Esophagus squamous epithelium (tissue), 5 donors: ENCODE measurements around the gene CCPG1. TPM values are rescaled to one million over a fixed set of nuclear protein-coding genes. Genes with fewer than 3 reads are reported as not detected.

Source experiments
- DNase-seq: peaks from one replicate; lab custom pipeline; 2025; lab: John Stamatoyannopoulos, UW
- H3K27ac ChIP-seq, 4 donors: fragments of 200-600 bp; sonication (generic); one replicate each; pipeline ENCODE4 v1.5.1; 2016 to 2019; ENCODE audit warnings: mild to moderate bottlenecking in 1 of 4
- H3K27me3 ChIP-seq, 4 donors: fragments of 200-600 bp; sonication (generic); 1 replicate in 3 of 4; 2 replicates in 1 of 4; pipeline versions ENCODE4 v1.5.1 to v1.6.0; 2017 to 2021; ENCODE audit warnings: antibody characterized with exemption in 1 of 4
- H3K36me3 ChIP-seq, 3 donors: fragments of 200-600 bp; sonication (generic); one replicate each; pipeline ENCODE4 v1.5.1; 2016 to 2019
- H3K4me1 ChIP-seq, 3 donors: fragments of 200-600 bp; sonication (generic); one replicate each; pipeline ENCODE4 v1.5.1; 2017 to 2019
- H3K4me3 ChIP-seq, 4 donors: fragments of 200-600 bp; sonication (generic); 1 replicate in 3 of 4; 2 replicates in 1 of 4; pipeline ENCODE4 v1.5.1; 2016 to 2019; ENCODE audit warnings: mild to moderate bottlenecking in 2 of 4, moderate library complexity in 1 of 4
- H3K9me3 ChIP-seq, 3 donors: fragments of 200-600 bp; sonication (generic); one replicate each; pipeline ENCODE4 v1.5.1; 2016 to 2019
- CTCF ChIP-seq, 6 experiments: fragments of 450-650 bp in 4 of 6; fragments of 200-600 bp in 2 of 6; sonication (generic) in 2 of 6; IDR thresholded peaks; one replicate each; pipeline ENCODE4 v1.5.1; 2016 to 2019; ENCODE audit warnings: antibody characterized with exemption in 6 of 6, mild to moderate bottlenecking in 4 of 6, moderate library complexity in 4 of 6
- POLR2A ChIP-seq, 4 donors: fragments of 450-650 bp; IDR thresholded peaks; one replicate each; pipeline ENCODE4 v1.6.1; 2017; ENCODE audit warnings: antibody characterized with exemption in 4 of 4, mild to moderate bottlenecking in 4 of 4, moderate library complexity in 3 of 4
- WGBS, 2 donors: methylation state at CpG; one replicate each; pipeline ENCODE4 v1.1.5; 2018; 5-methylcytosine and 5-hydroxymethylcytosine counted together
- intact Hi-C: fragments of 100-400 bp; cut with DNase I; formaldehyde crosslinking; loops from one replicate; pipeline ENCODE4 v1.15.0; 2022
- total RNA-seq, 4 donors: library from RNA; depleted of rRNA; stranded (reverse); fragments of >200 nt; gene quantifications; one replicate each; pipeline ENCODE4 v1.1.0, GENCODE V29; 2016
- donor health status: DM: yes; HTN: yes; CAD: no.

Gene CCPG1
- total RNA-seq, 4 donors from 2014 or later: 6.9 to 24.2 (median 15.4) TPM

GRCh38 chr15:55334371-55334770, 73.8 kb downstream of the CCPG1 start:
- TF ChIP-seq POLR2A (IDR thresholded peaks at IDR 0.05): no peak
- no peak overlapping the region for H3K4me3 ChIP-seq
- H3K27me3 ChIP-seq: no peaks in the 10 kb centered on the region
- H3K36me3 ChIP-seq: peaks cover 0 to 96% (median 7%) of the 10 kb centered on the region in 3 donors
- DNase-seq: no peak
- intact Hi-C loops: no loop called here
- H3K27ac ChIP-seq: no peak overlapping the region
- no peaks in the 10 kb centered on the region for H3K9me3 ChIP-seq
- WGBS, 2 donors: 85 to 93% methylated on average over 5 of the region's 5 CpGs
- no peaks in the 10 kb centered on the region for H3K4me1 ChIP-seq

- no peak overlapping the region for H3K4me3 ChIP-seq
- H3K36me3 ChIP-seq: peaks cover 0 to 57% (median 7%) of the 10 kb centered on the region in 3 donors
- H3K4me1 ChIP-seq: no peaks in the 10 kb centered on the region
- H3K9me3 ChIP-seq: no peaks in the 10 kb centered on the region
- DNase-seq: no peak
- 71 to 78% methylated on average over 1 of the region's 1 CpG for WGBS, 2 donors
- no peak for TF ChIP-seq CTCF (IDR thresholded peaks at IDR 0.05)
- TF ChIP-seq POLR2A (IDR thresholded peaks at IDR 0.05): no peak
- no peaks in the 10 kb centered on the region for H3K27me3 ChIP-seq
- intact Hi-C loops: no loop called here
- H3K27ac ChIP-seq: no peak overlapping the region
Measured at GRCh38 chr15:55327387-55327786, 80.8 kb downstream of the CCPG1 start.

GRCh38 chr15:55322467-55322866, 85.7 kb downstream of the CCPG1 start:
- TF ChIP-seq POLR2A (IDR thresholded peaks at IDR 0.05) (no peak), CTCF (IDR thresholded peaks at IDR 0.05) (no peak)

GRCh38 chr15:55320963-55321362, 87.2 kb downstream of the CCPG1 start:
- Histone ChIP-seq H3K9me3 (no peaks in the 10 kb centered on the region), H3K4me1 (peaks cover 0 to 46% (median 18%) of the 10 kb centered on the region in 3 donors), H3K36me3 (peaks cover 0 to 15% (median 0%) of the 10 kb centered on the region in 3 donors), H3K27me3 (no peaks in the 10 kb centered on the region), H3K4me3 (no peak overlapping the region), H3K27ac (no peak overlapping the region)
- TF ChIP-seq POLR2A (IDR thresholded peaks at IDR 0.05) (no peak), CTCF (IDR thresholded peaks at IDR 0.05) (no peak)
- DNase-seq: no peak
- 63 to 74% methylated on average over 1 of the region's 1 CpG for WGBS, 2 donors
- intact Hi-C loops: no loop called here

More at GRCh38 chr15:55322467-55322866, 85.7 kb downstream of the CCPG1 start:
- Histone ChIP-seq H3K4me3 (no peak overlapping the region), H3K27ac (no peak overlapping the region), H3K36me3 (peaks cover 0 to 15% (median 0%) of the 10 kb centered on the region in 3 donors), H3K4me1 (peaks cover 0 to 32% (median 15%) of the 10 kb centered on the region in 3 donors), H3K9me3 (no peaks in the 10 kb centered on the region), H3K27me3 (no peaks in the 10 kb centered on the region)
- WGBS, 2 donors: 78 to 81% methylated on average over 4 to 5 of the region's 5 CpGs
- DNase-seq: no peak
- intact Hi-C loops: no loop called here

- intact Hi-C loops: no loop called here
- Histone ChIP-seq H3K9me3 (no peaks in the 10 kb centered on the region), H3K27ac (no peak overlapping the region), H3K36me3 (peaks cover 0 to 15% (median 0%) of the 10 kb centered on the region in 3 donors), H3K4me1 (peaks cover 0 to 46% (median 18%) of the 10 kb centered on the region in 3 donors), H3K4me3 (peak overlapping the region in 3 of 4 donors; percentile 70 to 95 (median 93)), H3K27me3 (no peaks in the 10 kb centered on the region)
- DNase-seq: no peak
- TF ChIP-seq POLR2A (IDR thresholded peaks at IDR 0.05): no peak
- WGBS, 2 donors: 16 to 19% methylated on average over 2 of the region's 2 CpGs
Measured at GRCh38 chr15:55320238-55320550, 88.0 kb downstream of the CCPG1 start.

GRCh38 chr15:55319537-55320237, 88.5 kb downstream of the CCPG1 start:
- Histone ChIP-seq H3K27me3 (no peaks in the 10 kb centered on the region), H3K27ac (peak overlapping the region in 3 of 4 donors; percentile 90 to 96 (median 94)), H3K4me3 (peak overlapping the region; percentile 52 to 95 (median 82)), H3K9me3 (no peaks in the 10 kb centered on the region), H3K36me3 (peaks cover 0 to 11% (median 0%) of the 10 kb centered on the region in 3 donors), H3K4me1 (peaks cover 0 to 46% (median 18%) of the 10 kb centered on the region in 3 donors)
- no peak for TF ChIP-seq POLR2A (IDR thresholded peaks at IDR 0.05)
- no peak for TF ChIP-seq CTCF (IDR thresholded peaks at IDR 0.05)
- WGBS, 2 donors: 26 to 34% methylated on average over 4 of the region's 4 CpGs
- DNase-seq: no peak
- intact Hi-C loops: no loop called here
